ENCODE measurements around the gene SCART1. TPM values are rescaled to one million over a fixed set of nuclear protein-coding genes. Genes with fewer than 3 reads are reported as not detected.

The SCART1 gene
- total RNA-seq (1 to 10 TPM in 6 of 9 donors, under 1 TPM in 3; 0.42 to 5.5 (median 2.2) TPM), polyA plus RNA-seq (1 to 10 TPM in 2 of 3 donors, under 1 TPM in 1; 0.42 to 2.7 (median 1.4) TPM)
- long read RNA-seq, donor 1: 0 reads
- long read RNA-seq, donor 2: 0 reads
- long read RNA-seq, donor 3: 0 reads
- long read RNA-seq, donor 4: 0 reads
- long read RNA-seq, donor 5, partial matches to known transcripts: 0 of 2 reads
- long read RNA-seq, donor 5, other reads (novel, unspliced or antisense): 1 of 2 reads
- long read RNA-seq, donor 6, partial matches to known transcripts: 0 of 1 reads
- long read RNA-seq, donor 6, other reads (novel, unspliced or antisense): 1 of 1 reads
- long read RNA-seq, donor 7: 0 reads
- long read RNA-seq, donor 8, partial matches to known transcripts: 5 of 5 reads
- long read RNA-seq, donor 8, other reads (novel, unspliced or antisense): 0 of 5 reads
- long read RNA-seq, donor 9: 0 reads
- long read RNA-seq, donor 10: 0 reads

GRCh38 chr10:133453516-133454203 is at the start of gene SCART1:
Gene SCART1, plus strand, starts transcription at chr10:133453945. Its CDS starts 53 bp downstream, at chr10:133453998.
- TF ChIP-seq POLR2A (IDR thresholded peaks at IDR 0.05) (no peak), CTCF (IDR thresholded peaks at IDR 0.05) (no peak)
- Histone ChIP-seq H3K4me3 (no peak within 1 kb of the TSS), H3K9me3 (replicated peaks in 1 of 3) (peaks cover 0 to 5% (median 2%) of the 10 kb centered on the region in 3 donors), H3K27me3 (no peaks in the 10 kb centered on the region), H3K4me1 (replicated peaks in 1 of 2) (no peaks in the 10 kb centered on the region), H3K36me3 (replicated peaks in 1 of 2) (no peaks in the 10 kb centered on the region), H3K27ac (no peak within 1 kb of the TSS)
- WGBS, 4 donors: 84 to 88% (median 86%) methylated on average over 5 to 11 of the region's 11 CpGs
- intact Hi-C loops (cut with DNase I): no loop called here
- peak in 1 of 7 donors; percentile 5 for DNase-seq

- intact Hi-C loops (cut with DNase I): no loop called here
- Histone ChIP-seq H3K36me3 (replicated peaks in 1 of 2) (peaks cover 0 to 35% of the 10 kb centered on the region in 2 donors), H3K27ac (no peak overlapping the region), H3K27me3 (no peaks in the 10 kb centered on the region), H3K4me1 (replicated peaks in 1 of 2) (peaks cover 9 to 12% of the 10 kb centered on the region in 2 donors), H3K9me3 (replicated peaks in 1 of 3) (no peaks in the 10 kb centered on the region), H3K4me3 (no peak overlapping the region)
- WGBS, 4 donors: 58 to 66% (median 63%) methylated on average over 2 of the region's 2 CpGs
- no peak for DNase-seq
- TF ChIP-seq POLR2A (IDR thresholded peaks at IDR 0.05) (no peak), CTCF (IDR thresholded peaks at IDR 0.05) (no peak)
Measured at GRCh38 chr10:133405272-133405671, 48.5 kb upstream of the SCART1 start.

DNA sequence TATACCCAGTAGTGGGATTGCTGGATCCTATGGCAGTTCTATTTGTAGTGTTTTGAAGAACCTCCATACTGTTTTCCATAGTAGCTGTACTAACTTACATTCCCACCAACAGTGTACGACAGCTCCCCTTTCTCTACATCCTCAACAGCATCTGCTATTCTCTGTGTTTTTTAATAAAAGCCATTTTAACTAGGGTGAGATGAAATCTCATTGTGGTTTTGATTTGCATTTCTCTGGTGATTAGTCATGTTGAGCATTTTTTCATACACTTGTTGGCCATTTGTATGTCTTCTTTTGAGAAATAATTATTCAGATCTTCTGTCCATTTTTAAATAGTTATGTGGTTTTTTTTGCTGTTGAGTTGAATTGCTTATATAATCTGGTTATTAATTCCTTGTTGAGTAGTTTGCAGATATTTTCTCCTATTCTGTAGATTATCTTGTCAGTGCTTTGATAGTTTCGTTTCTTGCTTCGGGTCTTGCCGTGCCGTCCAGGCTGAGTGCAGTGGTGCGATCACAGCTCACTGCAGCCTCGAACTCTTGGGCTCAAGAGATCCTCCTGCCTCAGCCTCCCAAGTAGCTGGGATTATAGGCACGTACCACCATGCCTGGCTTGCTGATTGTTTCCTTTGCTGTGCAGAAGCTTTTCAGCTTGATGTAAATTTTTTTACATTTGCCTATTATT is 47.8 kb upstream of the SCART1 start:
- peaks cover 0 to 32% of the 10 kb centered on the region in 2 donors for H3K36me3 ChIP-seq (replicated peaks in 1 of 2)
- H3K27ac ChIP-seq: no peak overlapping the region
- H3K4me1 ChIP-seq (replicated peaks in 1 of 2): peaks cover 2 to 6% of the 10 kb centered on the region in 2 donors
- TF ChIP-seq CTCF (IDR thresholded peaks at IDR 0.05): no peak
- H3K9me3 ChIP-seq (replicated peaks in 1 of 3): no peaks in the 10 kb centered on the region
- no peak overlapping the region for H3K4me3 ChIP-seq
- DNase-seq: no peak
- no peaks in the 10 kb centered on the region for H3K27me3 ChIP-seq
- intact Hi-C loops (cut with DNase I): no loop called here
- WGBS, 4 donors: 93 to 99% (median 96%) methylated on average over 8 of the region's 8 CpGs
